ENCODE measurements around the gene EPB41L1. TPM values are rescaled to one million over a fixed set of nuclear protein-coding genes. Genes with fewer than 3 reads are reported as not detected.

The EPB41L1 gene
- total RNA-seq, 1 experiment from 2014 or later: 38.7 TPM

DNA sequence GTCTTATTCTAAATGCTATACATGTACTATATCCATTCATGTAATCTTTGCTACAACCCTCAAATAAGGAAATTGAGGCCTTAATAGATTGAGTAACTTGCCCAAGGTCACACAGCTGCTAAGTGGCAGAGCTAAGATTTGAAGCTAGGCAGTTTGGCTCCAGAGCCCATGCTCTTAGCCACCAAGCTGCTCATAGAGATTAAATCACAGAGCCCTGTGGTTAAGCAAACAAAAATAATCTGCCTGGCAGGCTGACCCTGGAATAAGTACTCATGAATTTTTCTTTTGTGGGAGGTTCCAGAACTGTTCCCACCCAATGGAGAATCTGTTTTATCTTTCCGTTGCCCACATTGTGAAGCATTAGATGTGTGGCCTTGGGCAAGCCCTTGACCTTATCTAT, 89.2 kb downstream of the EPB41L1 start:
- H3K27ac Mint-ChIP-seq: no peak overlapping the region
- no peak for TF ChIP-seq ESRRA (CRISPR knock-in tag; IDR thresholded peaks at IDR 0.05; ENCODE audit: borderline replicate concordance)
- CTCF ChIA-PET: interaction anchor here (1.0 to 1.6 kb wide), 3 partner anchors 87 to 196 kb away, joined by 3 to 4 read pairs (median 3); no protein-coding TSS in a partner anchor
- H3K4me3 Mint-ChIP-seq: no peak overlapping the region
- no peaks in the 10 kb centered on the region for H3K27me3 Mint-ChIP-seq (ENCODE audit: low read depth)
- H3K4me1 Mint-ChIP-seq: no peaks in the 10 kb centered on the region
- no peaks in the 10 kb centered on the region for H3K9me3 Mint-ChIP-seq
- DNase-seq (ENCODE audit: low spot score) (no peak), ATAC-seq (no peak)
- peaks cover 50% of the 10 kb centered on the region for H3K36me3 Mint-ChIP-seq
- POLR2A ChIA-PET: no interaction called here

DNA sequence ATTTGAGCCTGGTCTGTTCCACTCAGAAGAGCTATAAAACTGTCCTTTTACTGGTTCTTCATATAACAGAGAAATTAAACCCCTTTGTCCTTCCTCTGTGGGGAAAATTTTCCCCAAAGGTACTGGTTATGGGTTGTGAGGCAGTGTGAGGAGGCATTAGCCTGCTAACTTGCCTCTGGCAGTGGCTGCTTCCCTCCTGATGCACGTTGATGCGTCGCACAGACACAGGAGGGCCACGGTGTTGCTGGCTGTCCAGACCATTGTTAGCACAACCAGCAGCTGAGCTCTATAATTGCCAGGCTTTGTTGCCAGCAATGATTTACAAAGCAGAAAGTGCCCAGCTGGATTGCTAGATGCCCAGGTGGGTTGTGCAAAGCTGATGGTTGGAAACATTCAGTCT, 91.9 kb downstream of the EPB41L1 start:
- Mint-ChIP-seq H3K4me1 (no peaks in the 10 kb centered on the region), H3K4me3 (no peak overlapping the region), H3K27me3 (ENCODE audit: low read depth) (no peaks in the 10 kb centered on the region), H3K9me3 (no peaks in the 10 kb centered on the region), H3K36me3 (peaks cover 34% of the 10 kb centered on the region), H3K27ac (no peak overlapping the region)
- ChIA-PET POLR2A (no interaction called here), CTCF (interaction anchor here (2.4 kb wide), 1 partner anchor 44 kb away, joined by 9 read pairs; no protein-coding TSS in a partner anchor)
- ATAC-seq (no peak), DNase-seq (ENCODE audit: low spot score) (no peak)
- no peak for TF ChIP-seq ETV6 (CRISPR knock-in tag; IDR thresholded peaks at IDR 0.05)
- no peak for TF ChIP-seq OVOL2 (CRISPR knock-in tag; IDR thresholded peaks at IDR 0.05; ENCODE audit: borderline replicate concordance)
- TF ChIP-seq FOXP1 (CRISPR knock-in tag; IDR thresholded peaks at IDR 0.05; ENCODE audit: borderline replicate concordance): no peak
- TF ChIP-seq GRHL2 (CRISPR knock-in tag; IDR thresholded peaks at IDR 0.05; ENCODE audit: insufficient replicate concordance, severe bottlenecking): no peak
- TF ChIP-seq, protein P1, sequence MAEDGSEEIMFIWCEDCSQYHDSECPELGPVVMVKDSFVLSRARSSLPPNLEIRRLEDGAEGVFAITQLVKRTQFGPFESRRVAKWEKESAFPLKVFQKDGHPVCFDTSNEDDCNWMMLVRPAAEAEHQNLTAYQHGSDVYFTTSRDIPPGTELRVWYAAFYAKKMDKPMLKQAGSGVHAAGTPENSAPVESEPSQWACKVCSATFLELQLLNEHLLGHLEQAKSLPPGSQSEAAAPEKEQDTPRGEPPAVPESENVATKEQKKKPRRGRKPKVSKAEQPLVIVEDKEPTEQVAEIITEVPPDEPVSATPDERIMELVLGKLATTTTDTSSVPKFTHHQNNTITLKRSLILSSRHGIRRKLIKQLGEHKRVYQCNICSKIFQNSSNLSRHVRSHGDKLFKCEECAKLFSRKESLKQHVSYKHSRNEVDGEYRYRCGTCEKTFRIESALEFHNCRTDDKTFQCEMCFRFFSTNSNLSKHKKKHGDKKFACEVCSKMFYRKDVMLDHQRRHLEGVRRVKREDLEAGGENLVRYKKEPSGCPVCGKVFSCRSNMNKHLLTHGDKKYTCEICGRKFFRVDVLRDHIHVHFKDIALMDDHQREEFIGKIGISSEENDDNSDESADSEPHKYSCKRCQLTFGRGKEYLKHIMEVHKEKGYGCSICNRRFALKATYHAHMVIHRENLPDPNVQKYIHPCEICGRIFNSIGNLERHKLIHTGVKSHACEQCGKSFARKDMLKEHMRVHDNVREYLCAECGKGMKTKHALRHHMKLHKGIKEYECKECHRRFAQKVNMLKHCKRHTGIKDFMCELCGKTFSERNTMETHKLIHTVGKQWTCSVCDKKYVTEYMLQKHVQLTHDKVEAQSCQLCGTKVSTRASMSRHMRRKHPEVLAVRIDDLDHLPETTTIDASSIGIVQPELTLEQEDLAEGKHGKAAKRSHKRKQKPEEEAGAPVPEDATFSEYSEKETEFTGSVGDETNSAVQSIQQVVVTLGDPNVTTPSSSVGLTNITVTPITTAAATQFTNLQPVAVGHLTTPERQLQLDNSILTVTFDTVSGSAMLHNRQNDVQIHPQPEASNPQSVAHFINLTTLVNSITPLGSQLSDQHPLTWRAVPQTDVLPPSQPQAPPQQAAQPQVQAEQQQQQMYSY (CRISPR knock-in tag; IDR thresholded peaks at IDR 0.05): no peak
- no peak for TF ChIP-seq RORB (CRISPR knock-in tag; IDR thresholded peaks at IDR 0.05)
- no peak for TF ChIP-seq GTF2I (CRISPR knock-in tag; conservative IDR thresholded peaks at IDR 0.05)
- TF ChIP-seq, protein P2, sequence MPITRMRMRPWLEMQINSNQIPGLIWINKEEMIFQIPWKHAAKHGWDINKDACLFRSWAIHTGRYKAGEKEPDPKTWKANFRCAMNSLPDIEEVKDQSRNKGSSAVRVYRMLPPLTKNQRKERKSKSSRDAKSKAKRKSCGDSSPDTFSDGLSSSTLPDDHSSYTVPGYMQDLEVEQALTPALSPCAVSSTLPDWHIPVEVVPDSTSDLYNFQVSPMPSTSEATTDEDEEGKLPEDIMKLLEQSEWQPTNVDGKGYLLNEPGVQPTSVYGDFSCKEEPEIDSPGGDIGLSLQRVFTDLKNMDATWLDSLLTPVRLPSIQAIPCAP (CRISPR knock-in tag; IDR thresholded peaks at IDR 0.05): no peak
- TF ChIP-seq, protein P3, sequence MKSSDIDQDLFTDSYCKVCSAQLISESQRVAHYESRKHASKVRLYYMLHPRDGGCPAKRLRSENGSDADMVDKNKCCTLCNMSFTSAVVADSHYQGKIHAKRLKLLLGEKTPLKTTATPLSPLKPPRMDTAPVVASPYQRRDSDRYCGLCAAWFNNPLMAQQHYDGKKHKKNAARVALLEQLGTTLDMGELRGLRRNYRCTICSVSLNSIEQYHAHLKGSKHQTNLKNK (CRISPR knock-in tag; IDR thresholded peaks at IDR 0.05): no peak
- TF ChIP-seq, protein P4, sequence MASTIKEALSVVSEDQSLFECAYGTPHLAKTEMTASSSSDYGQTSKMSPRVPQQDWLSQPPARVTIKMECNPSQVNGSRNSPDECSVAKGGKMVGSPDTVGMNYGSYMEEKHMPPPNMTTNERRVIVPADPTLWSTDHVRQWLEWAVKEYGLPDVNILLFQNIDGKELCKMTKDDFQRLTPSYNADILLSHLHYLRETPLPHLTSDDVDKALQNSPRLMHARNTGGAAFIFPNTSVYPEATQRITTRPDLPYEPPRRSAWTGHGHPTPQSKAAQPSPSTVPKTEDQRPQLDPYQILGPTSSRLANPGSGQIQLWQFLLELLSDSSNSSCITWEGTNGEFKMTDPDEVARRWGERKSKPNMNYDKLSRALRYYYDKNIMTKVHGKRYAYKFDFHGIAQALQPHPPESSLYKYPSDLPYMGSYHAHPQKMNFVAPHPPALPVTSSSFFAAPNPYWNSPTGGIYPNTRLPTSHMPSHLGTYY (CRISPR knock-in tag; IDR thresholded peaks at IDR 0.05): no peak
- TF ChIP-seq ZBTB21 (CRISPR knock-in tag; IDR thresholded peaks at IDR 0.05; ENCODE audit: borderline replicate concordance): no peak
- TF ChIP-seq ESRRA (CRISPR knock-in tag; IDR thresholded peaks at IDR 0.05; ENCODE audit: borderline replicate concordance): no peak
- TF ChIP-seq, protein P5, sequence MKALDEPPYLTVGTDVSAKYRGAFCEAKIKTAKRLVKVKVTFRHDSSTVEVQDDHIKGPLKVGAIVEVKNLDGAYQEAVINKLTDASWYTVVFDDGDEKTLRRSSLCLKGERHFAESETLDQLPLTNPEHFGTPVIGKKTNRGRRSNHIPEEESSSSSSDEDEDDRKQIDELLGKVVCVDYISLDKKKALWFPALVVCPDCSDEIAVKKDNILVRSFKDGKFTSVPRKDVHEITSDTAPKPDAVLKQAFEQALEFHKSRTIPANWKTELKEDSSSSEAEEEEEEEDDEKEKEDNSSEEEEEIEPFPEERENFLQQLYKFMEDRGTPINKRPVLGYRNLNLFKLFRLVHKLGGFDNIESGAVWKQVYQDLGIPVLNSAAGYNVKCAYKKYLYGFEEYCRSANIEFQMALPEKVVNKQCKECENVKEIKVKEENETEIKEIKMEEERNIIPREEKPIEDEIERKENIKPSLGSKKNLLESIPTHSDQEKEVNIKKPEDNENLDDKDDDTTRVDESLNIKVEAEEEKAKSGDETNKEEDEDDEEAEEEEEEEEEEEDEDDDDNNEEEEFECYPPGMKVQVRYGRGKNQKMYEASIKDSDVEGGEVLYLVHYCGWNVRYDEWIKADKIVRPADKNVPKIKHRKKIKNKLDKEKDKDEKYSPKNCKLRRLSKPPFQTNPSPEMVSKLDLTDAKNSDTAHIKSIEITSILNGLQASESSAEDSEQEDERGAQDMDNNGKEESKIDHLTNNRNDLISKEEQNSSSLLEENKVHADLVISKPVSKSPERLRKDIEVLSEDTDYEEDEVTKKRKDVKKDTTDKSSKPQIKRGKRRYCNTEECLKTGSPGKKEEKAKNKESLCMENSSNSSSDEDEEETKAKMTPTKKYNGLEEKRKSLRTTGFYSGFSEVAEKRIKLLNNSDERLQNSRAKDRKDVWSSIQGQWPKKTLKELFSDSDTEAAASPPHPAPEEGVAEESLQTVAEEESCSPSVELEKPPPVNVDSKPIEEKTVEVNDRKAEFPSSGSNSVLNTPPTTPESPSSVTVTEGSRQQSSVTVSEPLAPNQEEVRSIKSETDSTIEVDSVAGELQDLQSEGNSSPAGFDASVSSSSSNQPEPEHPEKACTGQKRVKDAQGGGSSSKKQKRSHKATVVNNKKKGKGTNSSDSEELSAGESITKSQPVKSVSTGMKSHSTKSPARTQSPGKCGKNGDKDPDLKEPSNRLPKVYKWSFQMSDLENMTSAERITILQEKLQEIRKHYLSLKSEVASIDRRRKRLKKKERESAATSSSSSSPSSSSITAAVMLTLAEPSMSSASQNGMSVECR (CRISPR knock-in tag; IDR thresholded peaks at IDR 0.05; ENCODE audit: borderline replicate concordance): no peak
- TF ChIP-seq NR1H2 (CRISPR knock-in tag; IDR thresholded peaks at IDR 0.05): no peak
- no peak for TF ChIP-seq ZNF263 (CRISPR knock-in tag; IDR thresholded peaks at IDR 0.05; ENCODE audit: low read depth)
- TF ChIP-seq PRRX2 (CRISPR knock-in tag; IDR thresholded peaks at IDR 0.05): no peak
- no peak for TF ChIP-seq ZNF121 (CRISPR knock-in tag; IDR thresholded peaks at IDR 0.05)
- TF ChIP-seq, protein P6, sequence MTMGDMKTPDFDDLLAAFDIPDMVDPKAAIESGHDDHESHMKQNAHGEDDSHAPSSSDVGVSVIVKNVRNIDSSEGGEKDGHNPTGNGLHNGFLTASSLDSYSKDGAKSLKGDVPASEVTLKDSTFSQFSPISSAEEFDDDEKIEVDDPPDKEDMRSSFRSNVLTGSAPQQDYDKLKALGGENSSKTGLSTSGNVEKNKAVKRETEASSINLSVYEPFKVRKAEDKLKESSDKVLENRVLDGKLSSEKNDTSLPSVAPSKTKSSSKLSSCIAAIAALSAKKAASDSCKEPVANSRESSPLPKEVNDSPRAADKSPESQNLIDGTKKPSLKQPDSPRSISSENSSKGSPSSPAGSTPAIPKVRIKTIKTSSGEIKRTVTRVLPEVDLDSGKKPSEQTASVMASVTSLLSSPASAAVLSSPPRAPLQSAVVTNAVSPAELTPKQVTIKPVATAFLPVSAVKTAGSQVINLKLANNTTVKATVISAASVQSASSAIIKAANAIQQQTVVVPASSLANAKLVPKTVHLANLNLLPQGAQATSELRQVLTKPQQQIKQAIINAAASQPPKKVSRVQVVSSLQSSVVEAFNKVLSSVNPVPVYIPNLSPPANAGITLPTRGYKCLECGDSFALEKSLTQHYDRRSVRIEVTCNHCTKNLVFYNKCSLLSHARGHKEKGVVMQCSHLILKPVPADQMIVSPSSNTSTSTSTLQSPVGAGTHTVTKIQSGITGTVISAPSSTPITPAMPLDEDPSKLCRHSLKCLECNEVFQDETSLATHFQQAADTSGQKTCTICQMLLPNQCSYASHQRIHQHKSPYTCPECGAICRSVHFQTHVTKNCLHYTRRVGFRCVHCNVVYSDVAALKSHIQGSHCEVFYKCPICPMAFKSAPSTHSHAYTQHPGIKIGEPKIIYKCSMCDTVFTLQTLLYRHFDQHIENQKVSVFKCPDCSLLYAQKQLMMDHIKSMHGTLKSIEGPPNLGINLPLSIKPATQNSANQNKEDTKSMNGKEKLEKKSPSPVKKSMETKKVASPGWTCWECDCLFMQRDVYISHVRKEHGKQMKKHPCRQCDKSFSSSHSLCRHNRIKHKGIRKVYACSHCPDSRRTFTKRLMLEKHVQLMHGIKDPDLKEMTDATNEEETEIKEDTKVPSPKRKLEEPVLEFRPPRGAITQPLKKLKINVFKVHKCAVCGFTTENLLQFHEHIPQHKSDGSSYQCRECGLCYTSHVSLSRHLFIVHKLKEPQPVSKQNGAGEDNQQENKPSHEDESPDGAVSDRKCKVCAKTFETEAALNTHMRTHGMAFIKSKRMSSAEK (CRISPR knock-in tag; IDR thresholded peaks at IDR 0.05; ENCODE audit: borderline replicate concordance): no peak
- TF ChIP-seq JAZF1 (CRISPR knock-in tag; IDR thresholded peaks at IDR 0.05): no peak
